ENCODE measurements around the gene DHRSX. TPM values are rescaled to one million over a fixed set of nuclear protein-coding genes. Genes with fewer than 3 reads are reported as not detected.

Gene DHRSX
- total and polyA plus RNA-seq, 2 donors (not counting 1 experiment from before 2014, with no cell fraction given): 18.8 to 39.0 TPM

DNA sequence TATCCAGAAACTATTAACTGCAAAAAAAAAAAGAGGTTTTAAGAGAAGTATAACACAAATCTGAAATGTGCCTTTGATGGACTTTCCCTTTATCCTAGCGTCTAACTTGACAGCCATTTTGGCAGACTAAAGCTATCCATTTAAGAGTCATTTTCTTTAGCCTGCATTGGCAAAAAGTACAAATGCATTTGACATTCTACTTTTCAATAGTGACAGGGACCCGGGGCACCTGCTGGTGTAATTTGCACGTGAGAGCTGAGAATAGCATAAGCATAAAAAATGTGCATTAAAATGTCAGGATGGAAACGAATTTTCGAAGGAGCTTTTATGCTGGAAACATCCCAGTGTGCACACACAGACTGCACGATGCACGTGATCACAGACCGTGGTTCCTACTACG, 91.9 kb downstream of the DHRSX start:
- H3K4me3 Mint-ChIP-seq: no peak overlapping the region
- CTCF ChIA-PET: no interaction called here
- peaks cover 9 to 18% of the 10 kb centered on the region in 2 experiments for H3K36me3 ChIP-seq (replicated peaks in 1 of 2; ENCODE audit: control extremely low read depth in 1 of 2, control insufficient read depth in 1 of 2, extremely low read depth in 1 of 2, insufficient read depth in 2 of 2, low read length in 1 of 2)
- H2AFZ ChIP-seq (ENCODE audit: insufficient read depth, low read depth, low read length, poor library complexity, severe bottlenecking): no peak overlapping the region
- no peaks in the 10 kb centered on the region for H3K27me3 Mint-ChIP-seq
- TF ChIP-seq EZH2 (IDR thresholded peaks at IDR 0.05; ENCODE audit: borderline replicate concordance, insufficient read depth, low read depth, low read length, poor library complexity, severe bottlenecking): no peak
- TF ChIP-seq, protein P1, sequence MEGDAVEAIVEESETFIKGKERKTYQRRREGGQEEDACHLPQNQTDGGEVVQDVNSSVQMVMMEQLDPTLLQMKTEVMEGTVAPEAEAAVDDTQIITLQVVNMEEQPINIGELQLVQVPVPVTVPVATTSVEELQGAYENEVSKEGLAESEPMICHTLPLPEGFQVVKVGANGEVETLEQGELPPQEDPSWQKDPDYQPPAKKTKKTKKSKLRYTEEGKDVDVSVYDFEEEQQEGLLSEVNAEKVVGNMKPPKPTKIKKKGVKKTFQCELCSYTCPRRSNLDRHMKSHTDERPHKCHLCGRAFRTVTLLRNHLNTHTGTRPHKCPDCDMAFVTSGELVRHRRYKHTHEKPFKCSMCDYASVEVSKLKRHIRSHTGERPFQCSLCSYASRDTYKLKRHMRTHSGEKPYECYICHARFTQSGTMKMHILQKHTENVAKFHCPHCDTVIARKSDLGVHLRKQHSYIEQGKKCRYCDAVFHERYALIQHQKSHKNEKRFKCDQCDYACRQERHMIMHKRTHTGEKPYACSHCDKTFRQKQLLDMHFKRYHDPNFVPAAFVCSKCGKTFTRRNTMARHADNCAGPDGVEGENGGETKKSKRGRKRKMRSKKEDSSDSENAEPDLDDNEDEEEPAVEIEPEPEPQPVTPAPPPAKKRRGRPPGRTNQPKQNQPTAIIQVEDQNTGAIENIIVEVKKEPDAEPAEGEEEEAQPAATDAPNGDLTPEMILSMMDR (IDR thresholded peaks at IDR 0.05): no peak
- POLR2A ChIA-PET: no interaction called here
- H3K27me3 ChIP-seq (replicated peaks in 1 of 4; ENCODE audit: control extremely low read depth in 1 of 4, control insufficient read depth in 3 of 4, insufficient read depth in 4 of 4, low read length in 3 of 4): no peaks in the 10 kb centered on the region
- no peak overlapping the region for H3K27ac ChIP-seq (ENCODE audit: low read length in 2 of 2)
- H3K79me2 ChIP-seq (ENCODE audit: control insufficient read depth, insufficient read depth, low read length): no peaks in the 10 kb centered on the region
- no peak for ATAC-seq (ENCODE audit: low read depth)
- 72% methylated on average over 7 of the region's 9 CpGs for WGBS (ENCODE audit: insufficient coverage)
- H3K4me1 Mint-ChIP-seq: peaks cover 4% of the 10 kb centered on the region
- no peak for DNase-seq
- H3K9me3 ChIP-seq (ENCODE audit: control extremely low read depth in 1 of 3, control insufficient read depth in 2 of 3, insufficient read depth in 1 of 3, low read length in 2 of 3): peaks cover 5 to 18% (median 11%) of the 10 kb centered on the region in 3 donors
- H3K9me3 Mint-ChIP-seq (ENCODE audit: insufficient read depth): peaks cover 6% of the 10 kb centered on the region
- H3K9ac ChIP-seq (ENCODE audit: low read length): no peak overlapping the region
- H3K27ac Mint-ChIP-seq: no peak overlapping the region
- intact Hi-C loops (cut with micrococcal nuclease): no loop called here
- H4K20me1 ChIP-seq (ENCODE audit: control insufficient read depth, insufficient read depth, low read length, poor library complexity, severe bottlenecking): no peaks in the 10 kb centered on the region
- no peak overlapping the region for H3K4me2 ChIP-seq (replicated peaks; ENCODE audit: low read depth, low read length, poor library complexity, severe bottlenecking)
- no peaks in the 10 kb centered on the region for H3K4me1 ChIP-seq (ENCODE audit: control insufficient read depth in 2 of 2, insufficient read depth in 2 of 2, low read length in 2 of 2)
- no peak overlapping the region for H3K4me3 ChIP-seq (ENCODE audit: control extremely low read depth in 1 of 5, extremely low read depth in 1 of 5, insufficient read depth in 1 of 5, low read depth in 2 of 5, low read length in 4 of 5)

DNA sequence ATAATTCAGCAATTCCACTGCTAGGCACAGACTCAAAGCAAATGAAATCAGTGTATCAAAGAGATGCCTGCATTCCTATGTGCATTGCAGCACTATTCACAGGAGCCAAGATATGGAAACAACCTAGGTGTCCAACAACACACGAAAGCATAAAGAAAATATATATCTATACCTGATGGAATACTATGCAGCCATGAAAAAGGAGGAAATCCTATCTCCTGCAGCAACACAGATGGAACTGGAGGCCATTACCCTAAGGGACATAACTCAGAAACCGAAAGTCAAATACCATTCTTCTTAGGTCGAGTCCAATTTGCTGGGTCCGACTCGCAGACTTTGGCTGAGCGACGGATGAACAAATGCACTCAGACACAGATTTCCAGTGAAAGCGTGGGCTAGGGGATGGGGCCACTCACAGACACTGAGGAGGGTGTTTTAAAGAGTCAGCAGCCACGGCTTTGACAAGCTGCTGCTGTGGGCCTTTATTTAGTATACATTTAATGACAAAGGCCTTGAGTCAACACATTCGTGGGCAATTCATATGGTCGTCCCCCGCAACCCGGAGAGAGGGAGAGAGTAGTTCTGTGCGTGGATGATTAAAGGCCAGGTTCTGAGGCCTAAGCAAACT, 93.8 kb downstream of the DHRSX start:
- Mint-ChIP-seq H3K27me3 (no peaks in the 10 kb centered on the region), H3K27ac (no peak overlapping the region), H3K9me3 (ENCODE audit: insufficient read depth) (peaks cover 6% of the 10 kb centered on the region), H3K4me1 (peaks cover 4% of the 10 kb centered on the region), H3K4me3 (no peak overlapping the region)
- H3K9me3 ChIP-seq (ENCODE audit: control extremely low read depth in 1 of 3, control insufficient read depth in 2 of 3, insufficient read depth in 1 of 3, low read length in 2 of 3): peaks cover 5 to 18% (median 11%) of the 10 kb centered on the region in 3 donors
- no peak for ATAC-seq (ENCODE audit: low read depth)
- H3K79me2 ChIP-seq (ENCODE audit: control insufficient read depth, insufficient read depth, low read length): peaks cover 4% of the 10 kb centered on the region
- ChIA-PET POLR2A (no interaction called here), CTCF (no interaction called here)
- H4K20me1 ChIP-seq (ENCODE audit: control insufficient read depth, insufficient read depth, low read length, poor library complexity, severe bottlenecking): no peaks in the 10 kb centered on the region
- H3K4me1 ChIP-seq (ENCODE audit: control insufficient read depth in 2 of 2, insufficient read depth in 2 of 2, low read length in 2 of 2): no peaks in the 10 kb centered on the region
- H3K4me2 ChIP-seq (replicated peaks; ENCODE audit: low read depth, low read length, poor library complexity, severe bottlenecking): no peak overlapping the region
- no peak overlapping the region for H3K9ac ChIP-seq (ENCODE audit: low read length)
- H2AFZ ChIP-seq (ENCODE audit: insufficient read depth, low read depth, low read length, poor library complexity, severe bottlenecking): no peak overlapping the region
- H3K27me3 ChIP-seq (replicated peaks in 1 of 4; ENCODE audit: control extremely low read depth in 1 of 4, control insufficient read depth in 3 of 4, insufficient read depth in 4 of 4, low read length in 3 of 4): no peaks in the 10 kb centered on the region
- no peak overlapping the region for H3K4me3 ChIP-seq (ENCODE audit: control extremely low read depth in 1 of 5, extremely low read depth in 1 of 5, insufficient read depth in 1 of 5, low read depth in 2 of 5, low read length in 4 of 5)
- intact Hi-C loops (cut with micrococcal nuclease): no loop called here
- peaks cover 9 to 29% of the 10 kb centered on the region in 2 experiments for H3K36me3 ChIP-seq (replicated peaks in 1 of 2; ENCODE audit: control extremely low read depth in 1 of 2, control insufficient read depth in 1 of 2, extremely low read depth in 1 of 2, insufficient read depth in 2 of 2, low read length in 1 of 2)
- TF ChIP-seq EZH2 (IDR thresholded peaks at IDR 0.05; ENCODE audit: borderline replicate concordance, insufficient read depth, low read depth, low read length, poor library complexity, severe bottlenecking): no peak
- no peak for DNase-seq
- H3K27ac ChIP-seq (ENCODE audit: low read length in 2 of 2): no peak overlapping the region
- 100% methylated on average over 6 of the region's 14 CpGs for WGBS (ENCODE audit: insufficient coverage)
